ENCODE results near the gene PRMT5.
A peak's percentile ranks its signal among the peaks of the same experiment; 100 is the strongest.
"Not testable (repeated sequence)": the region's sequence is repeated elsewhere in the genome, so short reads cannot be mapped to it uniquely, and the experiment has no call there.

Gene PRMT5

GRCh38 chr14:22929104-22929960 is at the start of gene PRMT5:
TSS of gene PRMT5 (minus strand) at chr14:22929376. CDS start at chr14:22929361, 15 bp downstream.
- peak; percentile 95 to 97 for DNase-seq (ENCODE audit: low read depth in 2 of 2)

DNA sequence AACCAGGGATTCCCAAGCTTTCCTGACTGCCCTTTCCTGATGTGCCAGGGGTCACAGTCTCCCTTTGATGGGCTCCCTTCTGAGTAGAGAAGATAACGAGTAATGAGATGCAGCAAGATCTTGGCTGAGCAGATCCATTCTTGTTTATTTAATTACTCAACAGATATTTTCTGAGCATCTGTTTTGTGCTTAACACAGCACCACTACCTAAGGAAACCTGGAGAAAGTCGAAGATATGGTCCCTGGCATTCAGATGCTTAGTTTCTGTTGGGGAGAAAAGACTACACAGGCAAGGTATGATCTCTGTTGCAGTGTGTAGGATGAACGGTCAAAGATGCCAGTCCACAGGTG is 49.3 kb upstream of the PRMT5 start:
- DNase-seq (ENCODE audit: low read depth in 2 of 2), result no peak

GRCh38 chr14:22977684-22978486 is 48.7 kb upstream of the PRMT5 start:
- DNase-seq (ENCODE audit: low read depth in 2 of 2), result no peak

DNA sequence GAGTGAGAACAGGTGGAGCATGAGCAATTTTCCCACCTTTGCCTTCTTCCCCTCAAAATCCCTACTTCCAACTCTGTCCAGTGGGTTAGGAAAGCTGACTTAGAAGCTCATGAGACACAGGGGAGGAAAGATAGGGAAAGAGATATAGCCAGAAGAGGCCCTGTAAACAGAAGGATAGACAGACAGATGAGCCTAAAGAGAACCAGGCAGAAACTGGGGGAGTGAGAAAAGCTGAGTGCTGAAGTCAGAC is 48.2 kb upstream of the PRMT5 start:
- no peak for DNase-seq (ENCODE audit: low read depth in 2 of 2)

DNA sequence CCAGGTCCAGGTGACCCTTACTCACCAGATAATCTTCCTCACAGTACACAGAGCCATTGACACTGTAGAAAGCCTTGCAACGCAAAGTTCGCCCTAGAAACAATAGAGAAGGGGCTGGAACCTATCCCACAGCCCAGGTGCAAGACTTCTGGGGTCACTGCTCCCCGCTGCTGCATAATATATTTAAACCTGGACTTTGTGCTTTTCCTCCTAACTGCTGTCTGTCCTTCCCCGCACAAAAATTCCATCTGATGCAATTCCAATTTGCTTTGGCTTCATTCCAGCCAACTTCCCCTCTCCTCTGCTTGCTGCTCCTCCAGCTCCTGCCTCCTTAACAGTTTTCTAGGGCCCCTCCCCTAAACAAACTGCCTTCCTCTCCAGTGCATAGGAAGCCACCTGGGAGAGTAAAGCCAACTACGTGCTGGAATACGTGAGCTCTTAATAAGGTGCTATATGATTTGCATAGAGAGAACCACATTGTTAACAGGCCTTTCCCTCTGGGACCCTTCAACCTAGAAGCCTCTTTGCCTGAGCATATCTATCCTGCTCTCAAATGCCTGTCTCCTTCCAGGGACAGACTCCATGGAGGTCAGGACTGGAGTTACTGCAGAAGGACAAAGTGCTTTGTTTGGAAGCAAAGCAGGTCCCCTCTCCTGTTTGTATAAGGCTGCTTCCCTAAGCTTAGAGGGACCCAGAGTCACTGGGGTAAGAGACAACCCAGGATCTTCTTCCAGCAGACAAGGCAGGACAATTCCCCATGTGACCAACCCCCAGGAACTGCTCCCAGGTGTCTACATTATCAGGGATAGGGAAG is 47.7 kb upstream of the PRMT5 start:
- DNase-seq (ENCODE audit: low read depth in 2 of 2), result no peak

DNA sequence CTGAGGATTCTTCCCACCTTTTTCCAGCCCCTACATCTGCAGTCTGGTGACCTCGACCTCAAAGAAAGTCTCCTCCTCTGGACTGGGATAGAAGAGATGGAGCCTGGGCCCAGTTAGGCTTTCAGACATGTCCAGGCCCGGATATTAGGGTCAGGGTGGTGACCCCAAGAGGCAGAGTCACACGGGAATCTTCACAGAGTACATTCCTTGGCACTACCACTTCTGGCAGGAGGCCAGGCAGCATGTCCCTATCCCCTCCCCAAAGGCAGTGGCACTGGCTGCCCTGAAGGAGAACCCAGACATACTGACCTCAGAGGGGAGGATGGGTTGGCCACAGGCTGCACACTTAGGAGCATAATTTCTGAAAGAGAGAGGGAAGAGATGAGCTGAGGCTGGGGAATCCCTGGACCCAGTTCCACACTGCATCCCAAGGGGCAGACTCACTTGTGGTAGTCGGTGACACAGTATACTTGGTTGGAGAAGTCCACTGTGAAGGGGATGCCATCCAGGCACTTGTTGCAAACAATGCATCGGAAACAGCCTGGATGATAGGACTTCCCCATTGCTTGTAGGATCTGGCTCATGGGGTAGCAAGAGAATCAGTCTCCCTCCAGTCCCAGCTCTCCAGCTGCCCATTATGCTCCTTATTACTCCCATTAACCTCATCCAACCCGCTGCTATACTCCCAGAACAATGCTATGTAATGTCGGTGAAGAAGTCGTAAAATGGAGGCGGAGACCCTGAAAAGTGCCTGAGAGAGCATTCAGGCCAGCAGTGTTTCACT is 45.5 kb upstream of the PRMT5 start:
- DNase-seq (ENCODE audit: low read depth in 2 of 2), result no peak

GRCh38 chr14:22973217-22974032 is 44.2 kb upstream of the PRMT5 start:
- no peak for DNase-seq (ENCODE audit: low read depth in 2 of 2)

GRCh38 chr14:22972313-22972930 is 43.2 kb upstream of the PRMT5 start:
- no peak for DNase-seq (ENCODE audit: low read depth in 2 of 2)

- no peak for DNase-seq (ENCODE audit: low read depth in 2 of 2)
Measured at GRCh38 chr14:22971152-22971551, 42.0 kb upstream of the PRMT5 start.

- DNase-seq (ENCODE audit: low read depth in 2 of 2), result no peak
Measured at GRCh38 chr14:22966783-22967269, 37.6 kb upstream of the PRMT5 start.

DNA sequence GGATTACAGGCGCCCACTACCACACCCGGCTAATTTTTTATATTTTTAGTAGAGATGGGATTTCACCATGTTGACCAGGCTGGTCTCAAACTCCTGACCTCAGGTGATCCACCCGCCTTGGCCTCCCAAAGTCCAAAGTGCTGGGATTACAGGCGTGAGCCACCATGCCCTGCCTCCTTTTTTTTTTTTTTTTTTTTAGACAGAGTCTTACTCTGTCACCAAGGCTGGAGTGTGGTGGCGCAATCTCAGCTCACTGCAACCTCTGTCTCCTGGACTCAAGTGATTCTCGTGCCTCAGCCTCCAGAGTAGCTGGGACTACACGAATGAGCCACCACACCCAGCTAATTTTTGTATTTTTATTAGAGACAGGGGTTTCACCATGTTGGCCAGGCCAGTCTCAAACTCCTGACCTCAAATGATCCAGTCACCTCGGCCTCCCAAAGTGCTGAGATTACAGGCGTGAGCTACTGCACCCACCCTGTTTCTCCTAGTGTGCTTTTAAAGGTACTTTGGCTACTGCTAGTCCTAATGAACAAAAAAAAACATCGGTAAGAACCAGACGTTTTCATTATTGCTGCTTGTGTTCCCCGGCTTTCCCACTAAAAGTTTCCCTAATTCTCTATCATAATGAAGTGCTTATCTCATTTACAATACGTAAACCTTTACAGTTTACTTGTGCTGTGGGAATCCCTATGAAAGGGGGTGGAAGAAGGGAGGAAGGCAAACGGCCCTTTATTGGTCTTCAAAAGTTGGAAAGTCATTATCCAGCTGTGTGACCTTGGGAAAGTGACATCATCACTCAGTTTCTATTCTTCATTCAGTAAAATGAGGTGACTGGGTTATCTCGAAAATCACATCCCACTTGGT is 37.0 kb upstream of the PRMT5 start:
- not testable (repeated sequence) for DNase-seq (ENCODE audit: low read depth in 2 of 2)

- DNase-seq (ENCODE audit: low read depth in 2 of 2), result no peak
Measured at GRCh38 chr14:22962061-22962676, 33.0 kb upstream of the PRMT5 start.

- DNase-seq (ENCODE audit: low read depth in 2 of 2), result no peak
Measured at GRCh38 chr14:22955702-22956569, 26.8 kb upstream of the PRMT5 start.

DNA sequence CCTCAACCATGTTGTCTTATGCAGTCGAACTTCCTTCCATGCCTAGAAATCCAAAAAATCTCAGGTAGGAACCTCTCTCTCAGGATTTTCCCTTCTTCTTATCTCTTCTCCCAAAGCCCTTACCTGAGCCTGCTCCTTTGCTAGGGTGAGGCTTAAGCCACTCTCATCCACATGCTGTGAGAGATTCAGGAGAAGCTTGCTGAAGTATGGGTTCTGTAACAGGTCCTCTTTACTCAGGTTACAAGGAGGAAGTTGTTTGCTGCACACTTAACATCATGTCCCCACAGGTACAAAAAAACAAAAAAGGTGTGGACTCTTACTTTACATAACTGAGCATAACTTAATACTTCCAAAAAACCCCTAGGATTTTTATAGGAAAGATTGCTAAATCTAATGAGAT is 23.2 kb upstream of the PRMT5 start:
- DNase-seq (ENCODE audit: low read depth in 2 of 2), result no peak

DNA sequence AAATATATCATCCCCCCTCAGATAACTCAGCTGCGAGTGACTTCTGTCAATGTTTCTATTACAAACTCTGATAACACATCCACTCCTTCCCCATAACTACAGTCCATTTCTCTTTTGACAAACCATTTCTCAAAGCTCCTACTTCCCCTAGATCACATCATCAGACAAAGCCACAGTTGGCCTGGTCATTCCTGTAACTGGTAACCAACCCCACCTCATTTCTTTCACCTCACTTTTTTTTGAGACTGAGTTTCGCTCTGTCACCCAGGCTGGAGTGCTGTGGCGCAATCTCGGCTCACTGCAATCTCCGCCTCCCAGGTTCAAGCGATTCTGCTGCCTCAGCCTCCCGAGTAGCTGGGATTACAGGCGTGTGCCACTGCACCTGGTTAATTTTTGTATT is 22.6 kb upstream of the PRMT5 start:
- not testable (repeated sequence) for DNase-seq (ENCODE audit: low read depth in 2 of 2)

DNA sequence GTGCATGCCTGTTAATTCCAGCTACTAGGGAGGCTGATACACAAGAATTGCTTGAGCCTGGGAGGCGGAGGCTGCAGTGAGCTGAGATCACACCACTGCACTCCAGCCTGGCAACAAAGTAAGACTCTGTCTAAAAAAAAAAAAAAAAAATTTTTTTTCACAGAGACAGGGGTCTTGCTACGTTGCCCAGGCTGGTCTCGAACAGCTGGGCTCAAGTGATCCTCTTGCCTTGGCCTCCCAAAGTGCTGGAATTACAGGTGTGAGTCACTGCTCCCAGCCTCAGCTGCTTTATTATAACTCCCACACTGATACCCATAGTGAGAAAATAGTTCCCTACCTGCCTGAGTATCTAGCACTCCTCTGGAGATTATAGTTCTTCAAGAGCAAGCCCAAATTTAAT is 16.5 kb upstream of the PRMT5 start:
- no peak for DNase-seq (ENCODE audit: low read depth in 2 of 2)

DNA sequence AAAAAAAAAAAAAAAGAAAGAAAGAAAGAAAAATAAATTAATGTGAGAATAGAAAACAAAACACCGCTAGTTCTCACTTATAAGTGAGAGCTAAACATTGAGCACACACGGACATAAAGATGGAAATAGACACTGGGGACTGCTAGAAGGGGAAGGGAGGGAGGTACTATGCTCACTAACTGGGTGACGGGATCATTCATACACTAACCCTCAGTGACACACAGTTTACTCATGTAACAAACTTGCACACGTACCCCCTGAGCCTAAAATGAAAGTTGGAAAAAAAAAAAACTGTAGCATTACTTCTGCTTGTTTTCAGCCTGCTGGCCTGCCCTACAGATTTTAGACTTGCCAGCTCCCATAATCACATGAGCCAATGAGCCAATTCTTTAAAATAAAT is 10.5 kb upstream of the PRMT5 start:
- DNase-seq (ENCODE audit: low read depth in 2 of 2), result no peak

DNA sequence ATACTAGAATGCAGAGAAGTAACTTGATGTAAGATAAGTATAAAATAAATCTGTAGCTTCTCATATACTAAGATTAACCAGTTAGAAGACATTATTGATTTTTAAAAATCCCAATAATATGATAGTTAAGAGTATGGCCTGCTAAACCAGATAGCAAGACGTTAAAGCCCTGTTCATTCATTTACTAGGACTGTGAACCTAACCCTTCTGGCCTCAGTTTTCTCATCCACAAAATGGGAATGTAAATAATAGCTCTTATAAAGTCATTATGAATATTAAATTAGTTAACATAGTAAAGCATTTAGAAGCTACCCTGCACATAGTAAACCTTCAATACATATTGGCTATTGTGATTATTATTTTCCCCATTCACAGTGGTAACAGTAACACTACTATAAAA is 6.0 kb upstream of the PRMT5 start:
- no peak for DNase-seq (ENCODE audit: low read depth in 2 of 2)
